Testis (tissue), 3 donors: ENCODE results near the gene TACC2. TPM values are rescaled to one million over a fixed set of nuclear protein-coding genes. Genes with fewer than 3 reads are reported as not detected.

Source experiments
- DNase-seq: peaks from one replicate; pipeline ENCODE4 v3.0.0-alpha.2; 2019
- H3K27ac ChIP-seq, 2 donors: fragments of 200-600 bp; sonication (generic); one replicate each; pipeline ENCODE4 v1.5.1; 2019
- H3K27me3 ChIP-seq: fragments of 200-600 bp; sonication (generic); one replicate; pipeline ENCODE4 v1.5.1; 2019
- H3K36me3 ChIP-seq: fragments of 200-600 bp; sonication (generic); one replicate; pipeline ENCODE4 v1.5.1; 2017; ENCODE audit warnings: low read depth; ENCODE audit errors: missing control alignments
- H3K4me1 ChIP-seq: fragments of 200-600 bp; sonication (generic); one replicate; pipeline ENCODE4 v1.5.1; 2019
- H3K4me3 ChIP-seq, 2 donors: fragments of 200-600 bp; sonication (generic); one replicate each; pipeline ENCODE4 v1.5.1; 2017 to 2019
- H3K9me3 ChIP-seq: fragments of 200-600 bp; sonication (generic); one replicate; pipeline ENCODE4 v1.5.1; 2017
- CTCF ChIP-seq, 3 experiments: fragments of 450-650 bp in 2 of 3; fragments of 200-600 bp in 1 of 3; sonication (generic) in 1 of 3; IDR thresholded peaks; one replicate each; pipeline ENCODE4 v1.5.1; 2016 to 2019; ENCODE audit warnings: antibody characterized with exemption in 3 of 3, mild to moderate bottlenecking in 2 of 3, moderate library complexity in 1 of 3
- POLR2A ChIP-seq: fragments of 450-650 bp; IDR thresholded peaks from one replicate; pipeline ENCODE4 v1.6.1; 2017; ENCODE audit warnings: antibody characterized with exemption, mild to moderate bottlenecking, moderate library complexity
- WGBS, 2 donors: methylation state at CpG; one replicate each; pipeline ENCODE4 v1.1.5; 2018; 5-methylcytosine and 5-hydroxymethylcytosine counted together
- intact Hi-C: fragments of 100-400 bp; cut with DNase I; formaldehyde crosslinking; loops from one replicate; pipeline ENCODE4 v1.15.1; 2023; ENCODE audit warnings: low total_unique reads
- polyA plus RNA-seq: library from polyadenylated mRNA; stranded (reverse); fragments of 350-450 nt; fragmentation: Illumina TruSeq; extraction: RNeasy Lipid Tissue Mini Kit (QIAGEN cat#74804); gene quantifications from one replicate; pipeline ENCODE4 v1.2.3, GENCODE V29; 2014; ENCODE audit warnings: low read depth, low replicate concordance; ENCODE audit not compliant: insufficient read depth
- total RNA-seq, 2 donors: library from RNA; depleted of rRNA; stranded (reverse); fragments of >200 nt; gene quantifications; one replicate each; pipeline ENCODE4 v1.2.3, GENCODE V29; 2016

TACC2 gene
- total and polyA plus RNA-seq, 3 donors from 2014 or later = 18.0 to 24.2 (median 21.3) TPM

DNA sequence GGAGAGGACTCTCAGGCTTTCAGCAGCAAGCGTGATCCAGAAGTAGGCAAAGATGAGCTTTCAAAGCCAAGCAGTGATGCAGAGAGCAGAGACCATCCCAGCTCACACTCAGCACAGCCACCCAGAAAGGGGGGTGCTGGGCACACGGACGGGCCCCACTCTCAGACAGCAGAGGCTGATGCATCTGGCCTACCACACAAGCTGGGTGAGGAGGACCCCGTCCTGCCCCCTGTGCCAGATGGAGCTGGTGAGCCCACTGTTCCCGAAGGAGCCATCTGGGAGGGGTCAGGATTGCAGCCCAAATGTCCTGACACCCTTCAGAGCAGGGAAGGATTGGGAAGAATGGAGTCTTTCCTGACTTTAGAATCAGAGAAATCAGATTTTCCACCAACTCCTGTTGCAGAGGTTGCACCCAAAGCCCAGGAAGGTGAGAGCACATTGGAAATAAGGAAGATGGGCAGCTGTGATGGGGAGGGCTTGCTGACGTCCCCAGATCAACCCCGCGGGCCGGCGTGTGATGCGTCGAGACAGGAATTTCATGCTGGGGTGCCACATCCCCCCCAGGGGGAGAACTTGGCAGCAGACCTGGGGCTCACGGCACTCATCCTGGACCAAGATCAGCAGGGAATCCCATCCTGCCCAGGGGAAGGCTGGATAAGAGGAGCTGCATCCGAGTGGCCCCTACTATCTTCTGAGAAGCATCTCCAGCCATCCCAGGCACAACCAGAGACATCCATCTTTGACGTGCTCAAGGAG, 95.5 kb downstream of the TACC2 start:
- Histone ChIP-seq H3K27ac (no peak overlapping the region), H3K36me3 (no peaks in the 10 kb centered on the region)

GRCh38 chr10:122085423-122085911, 96.5 kb downstream of the TACC2 start:
- Histone ChIP-seq H3K9me3 (no peaks in the 10 kb centered on the region), H3K4me1 (no peaks in the 10 kb centered on the region), H3K27me3 (no peaks in the 10 kb centered on the region), H3K27ac (no peak overlapping the region), H3K4me3 (no peak overlapping the region), H3K36me3 (no peaks in the 10 kb centered on the region)
- WGBS, 2 donors = 94 to 100% methylated on average over 5 to 8 of the region's 8 CpGs
- TF ChIP-seq POLR2A = no peak
- TF ChIP-seq CTCF (IDR thresholded peaks at IDR 0.05) = no peak
- intact Hi-C loops = no loop called here
- DNase-seq = no peak

More for the DNA sequence above, 95.5 kb downstream of the TACC2 start:
- intact Hi-C loops = no loop called here
- DNase-seq = no peak
- H3K4me1 ChIP-seq = no peaks in the 10 kb centered on the region
- H3K4me3 ChIP-seq = no peak overlapping the region
- no peak for TF ChIP-seq POLR2A
- TF ChIP-seq CTCF (IDR thresholded peaks at IDR 0.05) = no peak
- 83 to 90% methylated on average over 12 to 15 of the region's 15 CpGs for WGBS, 2 donors
- no peaks in the 10 kb centered on the region for H3K9me3 ChIP-seq
- no peaks in the 10 kb centered on the region for H3K27me3 ChIP-seq

DNA sequence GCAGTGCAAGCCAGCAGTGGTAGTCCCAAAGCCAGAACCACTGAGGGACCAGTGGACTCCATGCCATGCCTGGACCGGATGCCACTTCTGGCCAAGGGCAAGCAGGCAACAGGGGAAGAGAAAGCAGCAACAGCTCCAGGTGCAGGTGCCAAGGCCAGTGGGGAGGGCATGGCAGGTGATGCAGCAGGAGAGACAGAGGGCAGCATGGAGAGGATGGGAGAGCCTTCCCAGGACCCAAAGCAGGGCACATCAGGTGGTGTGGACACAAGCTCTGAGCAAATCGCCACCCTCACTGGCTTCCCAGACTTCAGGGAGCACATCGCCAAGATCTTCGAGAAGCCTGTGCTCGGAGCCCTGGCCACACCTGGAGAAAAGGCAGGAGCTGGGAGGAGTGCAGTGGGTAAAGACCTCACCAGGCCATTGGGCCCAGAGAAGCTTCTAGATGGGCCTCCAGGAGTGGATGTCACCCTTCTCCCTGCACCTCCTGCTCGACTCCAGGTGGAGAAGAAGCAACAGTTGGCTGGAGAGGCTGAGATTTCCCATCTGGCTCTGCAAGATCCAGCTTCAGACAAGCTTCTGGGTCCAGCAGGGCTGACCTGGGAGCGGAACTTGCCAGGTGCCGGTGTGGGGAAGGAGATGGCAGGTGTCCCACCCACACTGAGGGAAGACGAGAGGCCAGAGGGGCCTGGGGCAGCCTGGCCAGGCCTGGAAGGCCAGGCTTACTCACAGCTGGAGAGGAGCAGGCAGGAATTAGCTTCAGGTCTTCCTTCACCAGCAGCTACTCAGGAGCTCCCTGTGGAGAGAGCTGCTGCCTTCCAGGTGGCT, 97.7 kb downstream of the TACC2 start:
- H3K4me1 ChIP-seq = no peaks in the 10 kb centered on the region
- no peaks in the 10 kb centered on the region for H3K27me3 ChIP-seq
- intact Hi-C loops = no loop called here
- no peak overlapping the region for H3K4me3 ChIP-seq
- H3K9me3 ChIP-seq = no peaks in the 10 kb centered on the region
- WGBS, 2 donors = 86 to 88% methylated on average over 1 to 9 of the region's 9 CpGs
- no peak for TF ChIP-seq CTCF (IDR thresholded peaks at IDR 0.05)
- no peak for TF ChIP-seq POLR2A
- no peak for DNase-seq
- no peaks in the 10 kb centered on the region for H3K36me3 ChIP-seq
- H3K27ac ChIP-seq = no peak overlapping the region

- Histone ChIP-seq H3K9me3 (no peaks in the 10 kb centered on the region), H3K4me1 (no peaks in the 10 kb centered on the region), H3K27ac (no peak overlapping the region), H3K4me3 (no peak overlapping the region), H3K36me3 (no peaks in the 10 kb centered on the region), H3K27me3 (no peaks in the 10 kb centered on the region)
- TF ChIP-seq POLR2A (no peak), CTCF (IDR thresholded peaks at IDR 0.05) (no peak)
- 99 to 100% methylated on average over 4 to 9 of the region's 9 CpGs for WGBS, 2 donors
- intact Hi-C loops = no loop called here
- no peak for DNase-seq
Observed at GRCh38 chr10:122087436-122087835, 98.5 kb downstream of the TACC2 start.
